ENCODE measurements around the gene RPL13. TPM values are rescaled to one million over a fixed set of nuclear protein-coding genes. Genes with fewer than 3 reads are reported as not detected.

RPL13 gene
- total and polyA plus RNA-seq, 7 donors: 3,641 to 19,173 (median 7,437) TPM

DNA sequence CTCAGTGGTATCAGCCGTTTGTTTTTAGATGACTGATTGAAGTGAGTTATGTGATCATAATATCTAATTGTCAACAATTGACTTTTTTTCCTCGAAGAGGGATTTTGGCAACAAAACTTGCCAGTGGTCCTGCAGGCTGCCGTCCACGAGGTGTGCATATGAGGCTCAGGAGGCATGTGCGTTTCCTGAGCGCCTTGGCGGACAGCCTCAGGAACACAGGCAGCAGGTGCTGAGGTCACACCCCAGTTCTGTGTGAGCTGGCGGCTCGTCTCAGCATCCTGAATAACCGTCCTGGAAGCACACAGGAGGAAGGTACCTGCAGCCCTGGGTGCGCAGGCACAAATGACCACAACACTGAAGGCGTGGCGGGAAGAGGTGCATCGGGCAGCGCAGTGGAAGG lies 40.6 kb upstream of the RPL13 start:
- Histone ChIP-seq H3K4me3 (no peak overlapping the region), H3K36me3 (peaks cover 0 to 91% (median 56%) of the 10 kb centered on the region in 4 donors), H3K4me1 (no peaks in the 10 kb centered on the region), H3K27ac (no peak overlapping the region), H3K27me3 (no peaks in the 10 kb centered on the region), H3K9me3 (no peaks in the 10 kb centered on the region)
- DNase-seq: no peak
- TF ChIP-seq, protein P1, sequence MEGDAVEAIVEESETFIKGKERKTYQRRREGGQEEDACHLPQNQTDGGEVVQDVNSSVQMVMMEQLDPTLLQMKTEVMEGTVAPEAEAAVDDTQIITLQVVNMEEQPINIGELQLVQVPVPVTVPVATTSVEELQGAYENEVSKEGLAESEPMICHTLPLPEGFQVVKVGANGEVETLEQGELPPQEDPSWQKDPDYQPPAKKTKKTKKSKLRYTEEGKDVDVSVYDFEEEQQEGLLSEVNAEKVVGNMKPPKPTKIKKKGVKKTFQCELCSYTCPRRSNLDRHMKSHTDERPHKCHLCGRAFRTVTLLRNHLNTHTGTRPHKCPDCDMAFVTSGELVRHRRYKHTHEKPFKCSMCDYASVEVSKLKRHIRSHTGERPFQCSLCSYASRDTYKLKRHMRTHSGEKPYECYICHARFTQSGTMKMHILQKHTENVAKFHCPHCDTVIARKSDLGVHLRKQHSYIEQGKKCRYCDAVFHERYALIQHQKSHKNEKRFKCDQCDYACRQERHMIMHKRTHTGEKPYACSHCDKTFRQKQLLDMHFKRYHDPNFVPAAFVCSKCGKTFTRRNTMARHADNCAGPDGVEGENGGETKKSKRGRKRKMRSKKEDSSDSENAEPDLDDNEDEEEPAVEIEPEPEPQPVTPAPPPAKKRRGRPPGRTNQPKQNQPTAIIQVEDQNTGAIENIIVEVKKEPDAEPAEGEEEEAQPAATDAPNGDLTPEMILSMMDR (IDR thresholded peaks at IDR 0.05): no peak
- TF ChIP-seq POLR2AphosphoS5 (IDR thresholded peaks at IDR 0.05) (no peak), POLR2A (IDR thresholded peaks at IDR 0.05) (no peak), EP300 (IDR thresholded peaks at IDR 0.05) (no peak)
- intact Hi-C loops (cut with DNase I): no loop called here
- WGBS, 2 donors: 87 to 91% methylated on average over 15 of the region's 15 CpGs

DNA sequence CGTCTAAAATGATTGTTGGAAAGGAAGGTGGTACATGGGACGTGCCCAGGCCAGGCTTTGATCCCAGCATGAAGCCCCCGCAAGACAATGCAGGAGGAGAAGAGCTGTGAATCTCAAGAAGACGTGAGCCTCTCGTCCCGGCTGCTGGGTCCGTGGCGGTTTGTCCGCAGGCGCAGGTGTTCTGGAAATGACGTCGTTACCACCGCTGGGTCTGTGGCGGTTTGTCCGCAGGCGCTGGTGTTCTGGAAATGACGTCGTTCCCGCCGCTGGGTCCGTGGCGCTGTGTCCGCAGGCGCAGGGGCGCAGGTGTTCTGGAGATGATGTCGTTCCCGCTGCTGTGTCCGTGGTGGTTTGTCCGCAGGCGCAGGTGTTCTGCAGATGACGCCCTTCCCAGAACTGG lies 38.2 kb upstream of the RPL13 start:
- Histone ChIP-seq H3K9me3 (no peaks in the 10 kb centered on the region), H3K4me1 (no peaks in the 10 kb centered on the region), H3K36me3 (peaks cover 17 to 91% (median 61%) of the 10 kb centered on the region in 4 donors), H3K27ac (no peak overlapping the region), H3K27me3 (no peaks in the 10 kb centered on the region), H3K4me3 (no peak overlapping the region)
- TF ChIP-seq EP300 (IDR thresholded peaks at IDR 0.05): no peak
- TF ChIP-seq POLR2A (IDR thresholded peaks at IDR 0.05): no peak
- TF ChIP-seq, protein P1 (IDR thresholded peaks at IDR 0.05): no peak
- TF ChIP-seq POLR2AphosphoS5 (IDR thresholded peaks at IDR 0.05): no peak
- intact Hi-C loops (cut with DNase I): no loop called here
- no peak for DNase-seq
- 96% methylated on average over 31 of the region's 31 CpGs for WGBS, 2 donors

DNA sequence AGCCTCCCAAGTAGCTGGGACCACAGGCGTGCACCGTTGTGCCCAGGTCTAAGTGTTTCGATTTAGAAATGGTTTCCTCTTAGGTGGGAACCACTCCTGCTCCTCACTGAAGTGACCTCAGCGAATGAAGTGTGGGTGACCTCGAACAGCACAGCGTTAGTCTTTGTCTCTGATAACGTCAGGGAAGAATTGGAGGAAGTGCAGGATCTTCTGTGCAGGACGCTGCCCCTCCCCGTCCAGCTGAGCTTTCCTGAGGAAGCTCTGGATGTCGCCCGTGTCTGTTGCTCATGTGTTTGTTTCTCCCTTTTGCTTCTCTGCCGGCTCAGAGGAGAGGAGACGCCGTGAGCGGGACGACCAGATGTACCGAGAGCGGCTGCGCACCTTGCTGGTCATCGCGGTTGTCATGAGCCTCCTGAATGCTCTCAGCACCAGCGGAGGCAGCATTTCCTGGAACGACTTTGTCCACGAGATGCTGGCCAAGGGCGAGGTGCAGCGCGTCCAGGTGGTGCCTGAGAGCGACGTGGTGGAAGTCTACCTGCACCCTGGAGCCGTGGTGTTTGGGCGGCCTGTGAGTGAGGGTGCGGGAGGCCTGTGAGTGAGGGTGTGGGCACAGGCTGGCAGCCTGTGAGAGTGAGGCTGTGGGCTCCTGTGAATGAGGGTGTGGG lies 36.7 kb upstream of the RPL13 start:
- DNase-seq: no peak
- intact Hi-C loops (cut with DNase I): no loop called here
- no peak overlapping the region for H3K27ac ChIP-seq
- no peaks in the 10 kb centered on the region for H3K4me1 ChIP-seq
- no peaks in the 10 kb centered on the region for H3K9me3 ChIP-seq
- H3K4me3 ChIP-seq: no peak overlapping the region
- TF ChIP-seq, protein P1 (IDR thresholded peaks at IDR 0.05): no peak
- TF ChIP-seq EP300 (IDR thresholded peaks at IDR 0.05): no peak
- no peak for TF ChIP-seq POLR2AphosphoS5 (IDR thresholded peaks at IDR 0.05)
- no peak for TF ChIP-seq POLR2A (IDR thresholded peaks at IDR 0.05)
- no peaks in the 10 kb centered on the region for H3K27me3 ChIP-seq
- WGBS, 2 donors: 87 to 92% methylated on average over 32 of the region's 32 CpGs
- peaks cover 22 to 90% (median 61%) of the 10 kb centered on the region in 4 donors for H3K36me3 ChIP-seq

DNA sequence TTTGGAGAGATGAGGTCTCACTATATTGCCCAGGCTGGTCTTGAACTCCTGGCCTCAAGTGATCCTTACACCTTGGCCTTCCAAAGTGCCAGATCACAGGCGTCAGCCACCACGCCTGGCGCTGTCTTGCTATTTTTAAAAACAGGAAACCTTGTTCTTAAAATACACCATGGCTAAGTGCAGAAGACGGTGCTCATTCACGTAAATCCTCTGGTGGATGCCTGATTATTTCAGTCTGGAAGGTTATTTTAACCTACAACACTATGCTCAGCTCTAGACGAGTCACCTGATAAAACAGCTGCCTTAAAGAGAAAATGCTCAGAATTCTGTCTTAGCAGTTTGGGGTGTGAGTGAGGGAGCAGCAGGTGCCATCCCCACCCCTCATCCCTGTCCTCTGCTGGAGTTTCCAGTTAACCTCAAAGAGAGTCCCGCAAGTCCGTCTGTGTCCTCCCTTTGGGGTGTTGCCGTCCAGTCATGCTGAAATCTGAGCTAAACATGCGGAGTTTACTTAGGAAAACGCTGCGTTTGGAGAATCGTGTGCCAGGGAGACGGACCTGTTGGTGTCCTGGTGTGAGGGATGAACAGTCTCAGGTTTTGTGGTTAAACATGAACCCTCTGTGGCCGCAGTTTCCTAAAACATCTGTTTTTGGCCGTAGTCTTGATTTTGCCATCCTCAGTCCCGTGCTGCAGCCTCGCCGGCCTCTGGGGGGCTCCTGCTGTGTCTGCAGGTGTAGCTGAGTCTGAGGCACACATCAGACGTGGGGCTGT lies 35.2 kb upstream of the RPL13 start:
- no peak for TF ChIP-seq POLR2AphosphoS5 (IDR thresholded peaks at IDR 0.05)
- peaks cover 22 to 91% (median 68%) of the 10 kb centered on the region in 4 donors for H3K36me3 ChIP-seq

DNA sequence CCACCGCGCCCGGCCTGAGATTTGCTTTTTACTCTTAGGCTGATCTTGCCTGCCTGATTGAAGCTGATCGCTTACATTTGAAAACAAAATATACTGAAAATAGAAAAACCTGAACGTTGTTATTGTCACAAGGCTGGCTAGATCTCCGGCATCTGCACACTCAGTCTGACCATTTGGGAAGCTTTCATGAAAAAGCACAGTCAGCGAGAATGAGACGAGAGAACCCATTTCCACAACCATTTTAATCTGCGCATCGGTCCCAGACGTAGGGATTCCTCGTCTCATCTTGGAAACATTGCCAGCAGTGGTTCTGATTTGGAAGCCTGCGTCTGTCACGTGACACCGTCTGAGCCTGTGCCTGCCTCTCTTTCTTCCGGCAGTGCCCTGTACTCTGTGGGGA lies 31.4 kb upstream of the RPL13 start:
- Histone ChIP-seq H3K4me1 (no peaks in the 10 kb centered on the region), H3K27me3 (no peaks in the 10 kb centered on the region), H3K9me3 (no peaks in the 10 kb centered on the region), H3K4me3 (no peak overlapping the region), H3K27ac (no peak overlapping the region), H3K36me3 (peaks cover 27 to 99% (median 82%) of the 10 kb centered on the region in 4 donors)
- DNase-seq: no peak
- 85 to 90% methylated on average over 16 of the region's 16 CpGs for WGBS, 2 donors
- intact Hi-C loops (cut with DNase I): no loop called here
- TF ChIP-seq, protein P1 (IDR thresholded peaks at IDR 0.05): no peak
- TF ChIP-seq EP300 (IDR thresholded peaks at IDR 0.05): no peak
- TF ChIP-seq POLR2AphosphoS5 (IDR thresholded peaks at IDR 0.05): no peak
- TF ChIP-seq POLR2A (IDR thresholded peaks at IDR 0.05): no peak

More for the DNA sequence above, 35.2 kb upstream of the RPL13 start:
- WGBS, 2 donors: 66 to 86% methylated on average over 20 of the region's 20 CpGs
- no peaks in the 10 kb centered on the region for H3K27me3 ChIP-seq
- H3K27ac ChIP-seq: no peak overlapping the region
- H3K4me3 ChIP-seq: no peak overlapping the region
- no peaks in the 10 kb centered on the region for H3K9me3 ChIP-seq
- no peak for DNase-seq
- no peaks in the 10 kb centered on the region for H3K4me1 ChIP-seq
- intact Hi-C loops (cut with DNase I): no loop called here

All from sigmoid colon (tissue), 7 donors.